ENCODE results near the gene CRB3. TPM values are rescaled to one million over a fixed set of nuclear protein-coding genes. Genes with fewer than 3 reads are reported as not detected.

Gene CRB3
- total and polyA plus RNA-seq, 4 donors: 19.2 to 38.7 (median 28.9) TPM

DNA sequence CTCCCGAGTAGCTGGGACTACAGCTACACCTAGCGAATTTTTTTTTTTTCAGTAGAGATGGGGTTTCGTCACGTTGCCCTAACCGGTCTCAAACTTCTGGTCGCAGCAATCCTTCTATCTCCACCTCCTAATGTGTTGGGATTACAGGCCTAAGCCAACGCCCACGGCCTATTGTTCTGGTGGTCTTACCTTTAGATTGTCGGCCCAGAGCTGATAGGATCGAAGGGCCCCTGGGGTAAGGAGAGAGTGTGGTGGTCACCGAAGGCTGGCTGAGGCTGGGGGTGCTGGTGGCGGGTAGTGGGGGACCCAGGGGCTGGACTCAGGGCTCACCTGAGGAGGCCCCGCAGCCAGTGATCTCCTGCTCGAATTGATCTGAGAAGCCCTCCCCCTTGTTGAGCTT lies 7.0 kb downstream of the CRB3 start:
- DNase-seq (ENCODE audit: low spot score): no peak
- Histone ChIP-seq H3K4me1 (ENCODE audit: control insufficient read depth in 4 of 4, insufficient read depth in 4 of 4, low read length in 3 of 4) (peaks cover 0 to 6% (median under 1%) of the 10 kb centered on the region in 4 donors), H3K9ac (ENCODE audit: low read depth in 1 of 2, low read length in 2 of 2) (no peak overlapping the region), H3K27ac (ENCODE audit: low read depth in 1 of 2, low read length in 2 of 2) (no peak overlapping the region), H3K27me3 (ENCODE audit: control insufficient read depth in 4 of 4, insufficient read depth in 4 of 4, low read length in 3 of 4) (no peaks in the 10 kb centered on the region), H3K36me3 (ENCODE audit: control insufficient read depth in 4 of 4, insufficient read depth in 3 of 4, low read depth in 1 of 4, low read length in 3 of 4) (peaks cover 3 to 7% (median 5%) of the 10 kb centered on the region in 4 donors), H3K4me3 (ENCODE audit: low read depth in 1 of 3, low read length in 3 of 3) (no peak overlapping the region), H3K9me3 (ENCODE audit: control insufficient read depth in 4 of 4, low read length in 3 of 4) (no peaks in the 10 kb centered on the region)
- TF ChIP-seq RAD21 (IDR thresholded peaks at IDR 0.05): no peak
- TF ChIP-seq ZBTB33 (IDR thresholded peaks at IDR 0.05): no peak
- TF ChIP-seq ATF3 (IDR thresholded peaks at IDR 0.05): no peak
- no peak for TF ChIP-seq HNF4G (IDR thresholded peaks at IDR 0.05)
- TF ChIP-seq FOXA2 (IDR thresholded peaks at IDR 0.05): no peak
- TF ChIP-seq NR2F2 (IDR thresholded peaks at IDR 0.05): no peak
- no peak for TF ChIP-seq TAF1 (conservative IDR thresholded peaks at IDR 0.05)
- no peak for TF ChIP-seq REST (IDR thresholded peaks at IDR 0.05)
- no peak for TF ChIP-seq HNF4A (conservative IDR thresholded peaks at IDR 0.05)
- no peak for TF ChIP-seq GABPA (IDR thresholded peaks at IDR 0.05 in 1 of 2, conservative IDR thresholded peaks at IDR 0.05 in 1 of 2)
- TF ChIP-seq CTCF (IDR thresholded peaks at IDR 0.05; ENCODE audit: low read depth, low read length, missing input control): no peak
- TF ChIP-seq, protein P1, sequence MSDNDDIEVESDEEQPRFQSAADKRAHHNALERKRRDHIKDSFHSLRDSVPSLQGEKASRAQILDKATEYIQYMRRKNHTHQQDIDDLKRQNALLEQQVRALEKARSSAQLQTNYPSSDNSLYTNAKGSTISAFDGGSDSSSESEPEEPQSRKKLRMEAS (IDR thresholded peaks at IDR 0.05): no peak
- no peak for TF ChIP-seq FOXA1 (IDR thresholded peaks at IDR 0.05)
- TF ChIP-seq EGR1 (IDR thresholded peaks at IDR 0.05; ENCODE audit: low read depth in 2 of 2): no peak
- no peak for TF ChIP-seq SP1 (IDR thresholded peaks at IDR 0.05)
- TF ChIP-seq YY1 (IDR thresholded peaks at IDR 0.05): no peak
- no peak for TF ChIP-seq RXRA (IDR thresholded peaks at IDR 0.05)
- TF ChIP-seq JUND (IDR thresholded peaks at IDR 0.05): no peak
- WGBS: 86% methylated on average over 14 of the region's 14 CpGs

Measured in liver (tissue), 9 donors.